BLaER1 (cell line): ENCODE measurements around the gene ATP12A.
A peak's percentile ranks its signal among the peaks of the same experiment; 100 is the strongest.

Experiments used
- H3K27ac ChIP-seq: shearing (Covaris generic); formaldehyde crosslinking; 2 replicates; pipeline ENCODE4 v1.8.1; 2022
- H3K27me3 ChIP-seq: shearing (Covaris generic); formaldehyde crosslinking; 2 replicates; pipeline ENCODE4 v1.8.1; 2022
- H3K36me3 ChIP-seq: shearing (Covaris generic); formaldehyde crosslinking; 2 replicates; pipeline ENCODE4 v1.8.1; 2022
- H3K4me1 ChIP-seq: shearing (Covaris generic); formaldehyde crosslinking; 2 replicates; pipeline ENCODE4 v1.8.1; 2022
- H3K4me2 ChIP-seq: shearing (Covaris generic); formaldehyde crosslinking; 2 replicates; pipeline ENCODE4 v1.8.1; 2022
- H3K4me3 ChIP-seq: shearing (Covaris generic); formaldehyde crosslinking; 2 replicates; pipeline ENCODE4 v1.8.1; 2022
- H3K9ac ChIP-seq: shearing (Covaris generic); formaldehyde crosslinking; 2 replicates; pipeline ENCODE4 v1.8.1; 2022
- H3K9me3 ChIP-seq: shearing (Covaris generic); formaldehyde crosslinking; 2 replicates; pipeline ENCODE4 v1.8.1; 2022
- H4K20me1 ChIP-seq: shearing (Covaris generic); formaldehyde crosslinking; 2 replicates; pipeline ENCODE4 v1.8.1; 2022
- Cebpa-rat ChIP-seq: shearing (Covaris generic); IDR thresholded peaks from 2 replicates; pipeline ENCODE4 v1.8.1; 2022

Gene ATP12A

DNA sequence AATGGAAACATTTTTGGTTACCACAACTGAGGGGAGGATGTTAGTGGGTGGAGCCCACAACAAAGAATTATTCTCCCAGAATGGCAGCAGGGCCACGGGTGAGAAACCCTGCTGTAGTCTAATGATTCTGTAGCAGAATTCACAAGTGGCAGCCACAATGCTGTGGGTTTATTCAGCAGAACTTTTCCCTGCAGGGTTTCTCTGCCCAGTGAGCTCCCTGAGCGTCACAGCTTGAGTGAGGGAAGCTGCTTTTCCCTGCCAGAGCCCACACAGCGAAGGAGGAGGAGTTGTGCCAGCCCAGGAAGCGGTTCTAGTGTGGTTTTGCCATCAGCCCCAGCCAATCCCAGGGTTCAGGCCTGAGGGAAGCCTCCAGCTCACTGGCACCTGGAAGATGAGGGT is 4.4 kb downstream of the ATP12A start:
- Histone ChIP-seq H3K27me3 (peaks cover 86% of the 10 kb centered on the region), H3K4me2 (peak overlapping the region; percentile 95), H4K20me1 (peaks cover 80% of the 10 kb centered on the region), H3K9me3 (no peaks in the 10 kb centered on the region), H3K36me3 (no peaks in the 10 kb centered on the region), H3K4me3 (no peak overlapping the region), H3K27ac (no peak overlapping the region), H3K9ac (no peak overlapping the region), H3K4me1 (peaks cover 46% of the 10 kb centered on the region)
- no peak for TF ChIP-seq Cebpa-rat

- peaks cover 41% of the 10 kb centered on the region for H3K4me1 ChIP-seq
- no peak overlapping the region for H3K9ac ChIP-seq
- H3K36me3 ChIP-seq, result no peaks in the 10 kb centered on the region
- no peak for TF ChIP-seq Cebpa-rat
- H3K27me3 ChIP-seq, result peaks cover 85% of the 10 kb centered on the region
- 0 out of 2 replicates have a peak overlapping the region, but pooled peaks have one; percentile 3 for H3K4me3 ChIP-seq
- H3K27ac ChIP-seq, result no peak overlapping the region
- peak overlapping the region; percentile 95 for H3K4me2 ChIP-seq
- no peaks in the 10 kb centered on the region for H3K9me3 ChIP-seq
- peaks cover 80% of the 10 kb centered on the region for H4K20me1 ChIP-seq
Measured at GRCh38 chr13:24685314-24685713, 5.1 kb downstream of the ATP12A start.

GRCh38 chr13:24687611-24688010 is 7.4 kb downstream of the ATP12A start:
- no peak overlapping the region for H3K9ac ChIP-seq
- H3K9me3 ChIP-seq, result no peaks in the 10 kb centered on the region
- H4K20me1 ChIP-seq, result peaks cover 64% of the 10 kb centered on the region
- no peak for TF ChIP-seq Cebpa-rat
- H3K4me2 ChIP-seq, result no peak overlapping the region
- peaks cover 73% of the 10 kb centered on the region for H3K27me3 ChIP-seq
- peaks cover 29% of the 10 kb centered on the region for H3K4me1 ChIP-seq
- H3K4me3 ChIP-seq, result no peak overlapping the region
- no peaks in the 10 kb centered on the region for H3K36me3 ChIP-seq
- no peak overlapping the region for H3K27ac ChIP-seq

- Histone ChIP-seq H3K27ac (no peak overlapping the region), H3K36me3 (no peaks in the 10 kb centered on the region), H3K9me3 (no peaks in the 10 kb centered on the region), H3K27me3 (peaks cover 72% of the 10 kb centered on the region), H3K4me3 (no peak overlapping the region), H3K4me1 (peaks cover 29% of the 10 kb centered on the region), H3K9ac (no peak overlapping the region), H4K20me1 (peaks cover 59% of the 10 kb centered on the region), H3K4me2 (no peak overlapping the region)
- no peak for TF ChIP-seq Cebpa-rat
Measured at GRCh38 chr13:24688111-24688510, 7.9 kb downstream of the ATP12A start.

DNA sequence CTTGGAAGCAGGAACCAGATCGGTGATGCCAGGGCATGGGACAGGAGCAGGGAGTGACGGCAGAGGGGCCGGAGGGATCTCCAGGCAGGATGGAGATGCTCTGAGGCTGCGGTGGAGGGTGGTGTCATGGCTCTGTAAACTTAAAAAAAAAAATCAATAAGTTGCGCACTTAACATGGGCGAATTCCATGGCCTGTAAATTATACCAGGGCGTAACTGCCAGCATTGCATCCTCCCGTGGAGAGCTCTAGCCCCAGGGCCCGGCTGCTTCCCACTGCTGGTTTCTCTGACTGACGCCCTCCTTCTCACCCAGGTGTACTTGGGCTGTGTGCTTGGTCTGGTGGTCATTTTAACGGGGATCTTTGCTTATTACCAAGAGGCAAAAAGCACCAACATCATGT is 8.7 kb downstream of the ATP12A start:
- no peak overlapping the region for H3K9ac ChIP-seq
- H3K4me1 ChIP-seq, result peaks cover 22% of the 10 kb centered on the region
- no peaks in the 10 kb centered on the region for H3K9me3 ChIP-seq
- H4K20me1 ChIP-seq, result peaks cover 51% of the 10 kb centered on the region
- peaks cover 65% of the 10 kb centered on the region for H3K27me3 ChIP-seq
- no peaks in the 10 kb centered on the region for H3K36me3 ChIP-seq
- no peak overlapping the region for H3K4me3 ChIP-seq
- TF ChIP-seq Cebpa-rat, result no peak
- H3K4me2 ChIP-seq, result no peak overlapping the region
- H3K27ac ChIP-seq, result no peak overlapping the region

GRCh38 chr13:24691381-24691780 is 11.2 kb downstream of the ATP12A start:
- H3K36me3 ChIP-seq, result no peaks in the 10 kb centered on the region
- H3K4me2 ChIP-seq, result no peak overlapping the region
- H3K9me3 ChIP-seq, result no peaks in the 10 kb centered on the region
- no peak for TF ChIP-seq Cebpa-rat
- peaks cover 32% of the 10 kb centered on the region; the same call in 1 of the 2 replicates for H4K20me1 ChIP-seq
- H3K9ac ChIP-seq, result no peak overlapping the region
- H3K27me3 ChIP-seq, result peaks cover 53% of the 10 kb centered on the region
- no peaks in the 10 kb centered on the region for H3K4me1 ChIP-seq
- no peak overlapping the region for H3K4me3 ChIP-seq
- H3K27ac ChIP-seq, result no peak overlapping the region

DNA sequence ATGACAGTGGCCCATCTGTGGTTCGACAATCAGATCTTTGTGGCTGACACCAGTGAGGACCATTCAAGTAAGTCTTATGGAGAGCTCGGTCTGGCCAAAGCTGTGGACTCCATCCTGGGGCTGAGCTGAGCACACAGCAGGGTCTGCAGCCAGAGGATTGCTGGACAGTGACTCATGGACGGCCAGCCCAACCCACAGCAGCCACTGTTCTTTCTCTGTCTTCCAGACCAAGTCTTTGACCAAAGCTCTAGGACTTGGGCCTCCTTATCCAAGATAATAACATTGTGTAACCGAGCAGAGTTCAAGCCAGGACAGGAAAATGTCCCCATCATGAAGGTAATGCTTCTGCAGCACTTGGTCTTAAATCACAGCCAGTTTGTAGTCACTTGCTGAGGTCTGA is 12.4 kb downstream of the ATP12A start:
- H3K4me2 ChIP-seq, result no peak overlapping the region
- H3K9ac ChIP-seq, result no peak overlapping the region
- H3K27ac ChIP-seq, result no peak overlapping the region
- no peaks in the 10 kb centered on the region for H3K36me3 ChIP-seq
- peaks cover 29% of the 10 kb centered on the region; the same call in 1 of the 2 replicates for H4K20me1 ChIP-seq
- H3K27me3 ChIP-seq, result peaks cover 42% of the 10 kb centered on the region
- no peak for TF ChIP-seq Cebpa-rat
- no peak overlapping the region for H3K4me3 ChIP-seq
- no peaks in the 10 kb centered on the region for H3K4me1 ChIP-seq
- H3K9me3 ChIP-seq, result no peaks in the 10 kb centered on the region

DNA sequence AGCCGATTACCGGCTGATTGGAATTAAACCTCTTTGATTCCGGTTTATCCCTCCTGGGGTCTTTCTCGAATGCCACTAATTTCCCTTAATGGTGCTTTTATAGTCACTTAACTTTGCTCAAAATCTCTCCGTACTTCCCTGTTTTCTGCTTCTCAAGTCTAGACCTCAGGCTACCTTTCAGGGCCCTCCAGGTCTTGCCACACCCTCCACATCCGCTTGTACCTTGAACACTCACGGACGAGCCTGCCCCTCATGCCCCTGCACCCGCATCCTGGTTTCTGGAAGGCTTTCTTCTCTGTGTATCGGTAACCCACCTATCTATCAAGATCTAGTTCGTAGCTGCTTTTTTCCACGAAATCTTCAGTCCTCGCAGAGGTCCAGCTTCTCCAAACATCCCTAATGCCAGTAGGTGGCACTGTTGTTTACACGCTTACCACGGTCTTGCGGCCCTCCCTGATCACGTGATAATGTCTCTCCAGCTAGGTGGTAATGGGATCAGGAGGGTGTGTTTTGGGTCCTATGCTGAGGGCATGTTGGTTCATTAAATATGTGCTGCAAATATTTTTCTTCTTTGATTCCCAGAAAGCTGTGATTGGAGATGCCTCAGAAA is 13.8 kb downstream of the ATP12A start:
- Histone ChIP-seq H4K20me1 (peaks cover 15% of the 10 kb centered on the region; the same call in 1 of the 2 replicates), H3K27me3 (peaks cover 27% of the 10 kb centered on the region), H3K4me2 (no peak overlapping the region), H3K9ac (no peak overlapping the region), H3K36me3 (no peaks in the 10 kb centered on the region), H3K4me1 (no peaks in the 10 kb centered on the region), H3K4me3 (no peak overlapping the region), H3K27ac (no peak overlapping the region), H3K9me3 (no peaks in the 10 kb centered on the region)
- no peak for TF ChIP-seq Cebpa-rat

GRCh38 chr13:24694907-24695306 is 14.7 kb downstream of the ATP12A start:
- Histone ChIP-seq H3K4me2 (no peak overlapping the region), H3K36me3 (no peaks in the 10 kb centered on the region), H3K4me1 (no peaks in the 10 kb centered on the region), H3K27ac (no peak overlapping the region), H3K27me3 (peaks cover 18% of the 10 kb centered on the region), H3K4me3 (no peak overlapping the region), H4K20me1 (peaks cover 5% of the 10 kb centered on the region; the same call in 1 of the 2 replicates), H3K9me3 (no peaks in the 10 kb centered on the region), H3K9ac (no peak overlapping the region)
- TF ChIP-seq Cebpa-rat, result no peak

DNA sequence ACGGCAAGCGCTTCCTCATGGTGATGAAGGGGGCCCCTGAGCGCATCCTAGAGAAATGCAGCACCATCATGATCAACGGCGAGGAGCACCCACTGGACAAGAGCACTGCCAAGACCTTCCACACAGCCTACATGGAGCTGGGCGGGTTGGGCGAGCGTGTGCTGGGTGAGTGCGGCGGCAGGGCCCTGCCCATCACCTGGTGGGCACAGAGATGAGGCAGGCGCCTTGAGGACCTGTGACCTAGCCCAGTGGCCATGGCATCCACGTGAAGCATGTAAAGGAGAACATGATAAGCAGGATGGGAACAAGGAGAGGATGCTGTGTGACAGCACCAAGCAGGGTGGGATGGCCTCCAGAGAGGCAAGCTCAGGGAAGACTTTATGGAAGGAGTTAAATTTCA is 18.5 kb downstream of the ATP12A start:
- Histone ChIP-seq H4K20me1 (no peaks in the 10 kb centered on the region), H3K4me1 (no peaks in the 10 kb centered on the region), H3K27me3 (no peaks in the 10 kb centered on the region), H3K9ac (no peak overlapping the region), H3K36me3 (no peaks in the 10 kb centered on the region), H3K4me2 (no peak overlapping the region), H3K9me3 (no peaks in the 10 kb centered on the region), H3K4me3 (no peak overlapping the region), H3K27ac (no peak overlapping the region)
- TF ChIP-seq Cebpa-rat, result no peak

GRCh38 chr13:24699541-24699940 is 19.3 kb downstream of the ATP12A start:
- no peak for TF ChIP-seq Cebpa-rat
- Histone ChIP-seq H3K4me3 (no peak overlapping the region), H4K20me1 (no peaks in the 10 kb centered on the region), H3K4me1 (no peaks in the 10 kb centered on the region), H3K9ac (no peak overlapping the region), H3K9me3 (no peaks in the 10 kb centered on the region), H3K4me2 (no peak overlapping the region), H3K27me3 (no peaks in the 10 kb centered on the region), H3K36me3 (no peaks in the 10 kb centered on the region), H3K27ac (no peak overlapping the region)
